Fibroblast of skin of back (primary cell): Measurements from ENCODE around the gene FCRL3.

ENCODE experiments used
- DNase-seq: peaks from one replicate; pipeline ENCODE4 v3.0.0-alpha.2; 2013

FCRL3 gene

GRCh38 chr1:157678721-157679120 lies 21.8 kb downstream of the FCRL3 start:
- DNase-seq: no peak

GRCh38 chr1:157673008-157673407 lies 27.6 kb downstream of the FCRL3 start:
- no peak for DNase-seq

GRCh38 chr1:157671895-157672294 lies 28.7 kb downstream of the FCRL3 start:
- no peak for DNase-seq

GRCh38 chr1:157659576-157660247 lies 40.9 kb downstream of the FCRL3 start:
- DNase-seq: no peak

GRCh38 chr1:157658571-157658970 lies 42.0 kb downstream of the FCRL3 start:
- DNase-seq: no peak

GRCh38 chr1:157653494-157653873 lies 47.1 kb downstream of the FCRL3 start:
- no peak for DNase-seq

- DNase-seq: no peak
These were observed 47.6 kb downstream of the FCRL3 start for GRCh38 chr1:157652859-157653493.

GRCh38 chr1:157648317-157648716 lies 52.3 kb downstream of the FCRL3 start:
- no peak for DNase-seq

- DNase-seq: no peak
These were observed 54.4 kb downstream of the FCRL3 start for GRCh38 chr1:157646144-157646543.

- no peak for DNase-seq
These were observed 59.4 kb downstream of the FCRL3 start for GRCh38 chr1:157641177-157641576.

GRCh38 chr1:157639800-157640199 lies 60.8 kb downstream of the FCRL3 start:
- DNase-seq: no peak

GRCh38 chr1:157628773-157629172 lies 71.8 kb downstream of the FCRL3 start:
- DNase-seq: no peak
